BLaER1 (cell line): Measurements from ENCODE around the gene NDRG4.

ENCODE experiments used
- H3K27ac ChIP-seq: shearing (Covaris generic); formaldehyde crosslinking; 2 replicates; pipeline ENCODE4 v1.8.1; 2022
- H3K27me3 ChIP-seq: shearing (Covaris generic); formaldehyde crosslinking; 2 replicates; pipeline ENCODE4 v1.8.1; 2022
- H3K36me3 ChIP-seq: shearing (Covaris generic); formaldehyde crosslinking; 2 replicates; pipeline ENCODE4 v1.8.1; 2022
- H3K4me1 ChIP-seq: shearing (Covaris generic); formaldehyde crosslinking; 2 replicates; pipeline ENCODE4 v1.8.1; 2022
- H3K4me2 ChIP-seq: shearing (Covaris generic); formaldehyde crosslinking; 2 replicates; pipeline ENCODE4 v1.8.1; 2022
- H3K4me3 ChIP-seq: shearing (Covaris generic); formaldehyde crosslinking; 2 replicates; pipeline ENCODE4 v1.8.1; 2022
- H3K9ac ChIP-seq: shearing (Covaris generic); formaldehyde crosslinking; 2 replicates; pipeline ENCODE4 v1.8.1; 2022
- H3K9me3 ChIP-seq: shearing (Covaris generic); formaldehyde crosslinking; 2 replicates; pipeline ENCODE4 v1.8.1; 2022
- H4K20me1 ChIP-seq: shearing (Covaris generic); formaldehyde crosslinking; 2 replicates; pipeline ENCODE4 v1.8.1; 2022
- Cebpa-rat ChIP-seq: shearing (Covaris generic); IDR thresholded peaks from 2 replicates; pipeline ENCODE4 v1.8.1; 2022

Gene NDRG4

DNA sequence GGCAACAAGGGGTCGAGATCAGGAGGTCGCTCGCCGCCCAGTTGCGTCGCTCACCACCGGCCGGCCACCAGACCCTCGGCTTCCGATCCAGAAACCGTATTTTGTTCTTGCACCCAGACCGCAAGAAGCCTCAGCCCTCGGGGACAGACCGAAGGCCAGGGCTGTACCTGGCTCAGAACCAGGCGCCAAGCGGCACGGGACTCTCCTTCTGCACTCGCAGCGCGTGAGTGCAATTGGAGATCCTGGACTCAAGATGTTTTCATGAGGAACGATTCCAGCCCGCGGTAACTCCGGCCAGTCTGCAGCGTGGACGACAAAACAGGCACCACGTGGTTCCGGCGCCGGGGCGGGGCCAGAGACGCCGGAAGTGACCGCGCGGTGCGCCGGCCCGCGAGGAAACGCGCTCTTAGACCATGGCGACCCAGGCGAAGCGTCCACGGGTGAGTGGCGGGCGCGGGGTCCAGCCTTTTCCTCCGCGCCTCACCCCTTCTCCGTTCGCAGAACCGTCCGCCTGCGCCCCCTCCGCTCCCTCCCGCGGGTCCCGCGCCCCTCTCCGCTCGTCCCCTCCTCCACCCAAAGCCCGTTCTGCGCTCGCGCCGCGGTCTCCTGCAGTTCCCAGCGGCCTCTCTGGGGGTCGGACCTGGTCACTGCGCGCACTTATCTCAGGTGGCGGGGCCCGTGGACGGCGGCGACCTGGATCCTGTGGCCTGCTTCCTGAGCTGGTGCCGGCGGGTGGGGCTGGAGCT, 15.4 kb downstream of the NDRG4 start, which contains the start of gene SETD6:
SETD6 (plus strand) TSS at position 393 of the 746 bp plus-strand sequence; CDS start at position 414, 21 bp downstream.
- TF ChIP-seq Cebpa-rat = no peak
- Histone ChIP-seq H3K27me3 (no peaks in the 10 kb centered on the region), H3K27ac (peak within 1 kb of the TSS; percentile 83), H3K4me2 (peak within 1 kb of the TSS; percentile 83), H3K9ac (peak within 1 kb of the TSS; percentile 83), H4K20me1 (peaks cover 42% of the 10 kb centered on the region), H3K9me3 (no peaks in the 10 kb centered on the region), H3K4me3 (peak within 1 kb of the TSS; percentile 88), H3K36me3 (peaks cover 43% of the 10 kb centered on the region), H3K4me1 (peaks cover 28% of the 10 kb centered on the region)

GRCh38 chr16:58515871-58516767, 16.2 kb downstream of the NDRG4 start:
- Histone ChIP-seq H3K27ac (peak overlapping the region; percentile 83), H3K4me3 (peak overlapping the region; percentile 88), H3K36me3 (peaks cover 48% of the 10 kb centered on the region), H3K9ac (peak overlapping the region; percentile 83), H3K4me2 (peak overlapping the region; percentile 83), H4K20me1 (peaks cover 50% of the 10 kb centered on the region), H3K27me3 (no peaks in the 10 kb centered on the region), H3K9me3 (no peaks in the 10 kb centered on the region), H3K4me1 (peaks cover 28% of the 10 kb centered on the region)
- TF ChIP-seq Cebpa-rat = no peak

DNA sequence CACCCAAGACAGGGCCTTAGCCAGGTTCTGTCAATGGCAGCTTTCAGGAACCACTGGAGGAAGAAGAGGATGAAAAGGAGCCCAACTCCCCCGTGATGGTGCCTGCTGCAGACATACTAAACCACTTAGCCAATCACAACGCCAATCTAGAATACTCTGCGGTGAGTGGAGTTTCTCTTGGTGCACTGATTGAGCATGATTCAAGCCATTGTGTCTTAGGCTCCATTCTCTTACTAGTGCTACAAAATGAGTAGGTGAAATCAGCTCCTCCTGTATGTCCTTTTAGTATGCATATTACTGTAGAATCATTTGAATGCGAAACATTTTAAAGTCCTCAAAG, 16.8 kb downstream of the NDRG4 start:
- Histone ChIP-seq H3K36me3 (peaks cover 54% of the 10 kb centered on the region), H3K9me3 (no peaks in the 10 kb centered on the region), H3K4me3 (peak overlapping the region; percentile 88), H3K4me2 (peak overlapping the region; percentile 83), H3K9ac (peak overlapping the region; percentile 60; the same call in 1 of the 2 replicates), H4K20me1 (peaks cover 56% of the 10 kb centered on the region), H3K27ac (no peak overlapping the region), H3K27me3 (no peaks in the 10 kb centered on the region), H3K4me1 (peaks cover 26% of the 10 kb centered on the region)
- no peak for TF ChIP-seq Cebpa-rat

- peaks cover 18% of the 10 kb centered on the region for H3K4me1 ChIP-seq
- H3K36me3 ChIP-seq = peaks cover 70% of the 10 kb centered on the region
- no peak overlapping the region for H3K4me2 ChIP-seq
- TF ChIP-seq Cebpa-rat = no peak
- no peaks in the 10 kb centered on the region for H3K27me3 ChIP-seq
- peaks cover 64% of the 10 kb centered on the region for H4K20me1 ChIP-seq
- H3K9ac ChIP-seq = no peak overlapping the region
- no peak overlapping the region for H3K4me3 ChIP-seq
- H3K27ac ChIP-seq = no peak overlapping the region
- no peaks in the 10 kb centered on the region for H3K9me3 ChIP-seq
Measured at GRCh38 chr16:58518083-58518979, 18.4 kb downstream of the NDRG4 start.

DNA sequence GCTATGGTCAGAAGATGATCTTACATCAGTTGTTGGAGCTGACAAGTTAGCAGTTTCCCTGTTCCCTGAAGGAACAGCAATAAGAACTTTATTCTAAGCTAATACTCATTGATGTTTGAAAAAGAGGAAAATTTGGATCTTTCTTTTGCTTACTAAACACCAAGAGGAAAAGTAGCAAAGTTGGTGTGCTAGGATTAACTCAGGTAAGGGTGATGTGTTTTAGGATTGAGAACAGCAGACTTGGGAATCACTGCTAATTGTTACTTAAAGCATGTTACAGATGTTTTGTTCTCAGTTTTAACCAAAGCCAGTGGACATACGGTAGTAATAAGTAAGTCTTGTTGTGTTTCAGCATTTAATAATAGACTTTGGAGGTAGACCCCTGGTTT, 19.0 kb downstream of the NDRG4 start:
- Histone ChIP-seq H3K4me2 (no peak overlapping the region), H3K9ac (no peak overlapping the region), H3K4me3 (no peak overlapping the region), H4K20me1 (peaks cover 70% of the 10 kb centered on the region), H3K36me3 (peaks cover 76% of the 10 kb centered on the region), H3K27me3 (no peaks in the 10 kb centered on the region), H3K27ac (no peak overlapping the region), H3K4me1 (peaks cover 18% of the 10 kb centered on the region), H3K9me3 (no peaks in the 10 kb centered on the region)
- TF ChIP-seq Cebpa-rat = no peak

- H3K4me1 ChIP-seq = peaks cover 17% of the 10 kb centered on the region
- H3K36me3 ChIP-seq = peaks cover 83% of the 10 kb centered on the region
- no peak overlapping the region for H3K27ac ChIP-seq
- H3K4me3 ChIP-seq = no peak overlapping the region
- TF ChIP-seq Cebpa-rat = no peak
- no peaks in the 10 kb centered on the region for H3K27me3 ChIP-seq
- no peak overlapping the region for H3K4me2 ChIP-seq
- H4K20me1 ChIP-seq = peaks cover 77% of the 10 kb centered on the region
- no peak overlapping the region for H3K9ac ChIP-seq
- H3K9me3 ChIP-seq = no peaks in the 10 kb centered on the region
Measured at GRCh38 chr16:58519707-58520106, 19.8 kb downstream of the NDRG4 start.

DNA sequence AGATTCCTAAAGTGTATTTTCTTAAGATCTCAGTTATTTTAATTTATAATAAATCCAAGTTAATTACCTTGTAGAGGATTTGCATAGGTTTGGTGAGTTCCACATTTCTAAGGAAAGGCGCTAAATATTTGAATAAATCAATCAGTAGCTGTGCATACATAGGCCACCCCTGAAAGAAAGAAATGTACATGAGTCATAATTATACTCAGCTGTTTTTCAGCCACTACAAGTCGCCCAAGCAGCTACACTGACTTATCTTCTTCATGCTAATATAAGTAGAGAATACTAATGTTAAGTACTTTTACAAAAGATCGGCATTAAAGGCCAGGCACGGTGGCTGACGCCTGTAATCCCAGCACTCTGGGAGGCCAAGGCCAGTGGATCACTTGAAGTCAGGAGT, 30.2 kb downstream of the NDRG4 start:
- H3K9me3 ChIP-seq = no peaks in the 10 kb centered on the region
- no peak for TF ChIP-seq Cebpa-rat
- H3K4me1 ChIP-seq = no peaks in the 10 kb centered on the region
- no peak overlapping the region for H3K4me3 ChIP-seq
- peaks cover 87% of the 10 kb centered on the region for H4K20me1 ChIP-seq
- H3K27ac ChIP-seq = no peak overlapping the region
- peaks cover 99% of the 10 kb centered on the region for H3K36me3 ChIP-seq
- no peaks in the 10 kb centered on the region for H3K27me3 ChIP-seq
- no peak overlapping the region for H3K9ac ChIP-seq
- H3K4me2 ChIP-seq = no peak overlapping the region

DNA sequence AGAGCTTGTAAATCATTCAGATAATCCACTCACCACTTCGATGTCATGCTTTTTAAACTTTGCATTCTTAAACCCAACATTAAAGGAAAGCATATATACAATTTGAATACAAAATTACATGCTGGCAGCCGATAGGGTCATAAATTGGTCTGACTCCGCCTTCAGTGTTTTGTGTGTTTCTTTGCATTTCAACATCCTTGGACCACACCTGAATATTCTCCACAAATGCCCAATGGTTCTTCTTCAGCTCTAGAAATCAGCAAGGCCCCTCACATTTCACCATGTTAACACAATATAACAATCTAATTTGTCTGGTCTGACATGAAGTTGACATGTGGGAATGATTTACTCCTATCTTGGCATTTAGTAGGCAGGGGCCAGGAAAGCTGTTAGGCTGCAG, 32.5 kb downstream of the NDRG4 start:
- Histone ChIP-seq H3K9ac (no peak overlapping the region), H3K9me3 (no peaks in the 10 kb centered on the region), H3K27me3 (no peaks in the 10 kb centered on the region), H3K4me2 (no peak overlapping the region), H4K20me1 (peaks cover 82% of the 10 kb centered on the region), H3K27ac (no peak overlapping the region), H3K36me3 (peaks cover 99% of the 10 kb centered on the region), H3K4me3 (no peak overlapping the region), H3K4me1 (no peaks in the 10 kb centered on the region)
- no peak for TF ChIP-seq Cebpa-rat

DNA sequence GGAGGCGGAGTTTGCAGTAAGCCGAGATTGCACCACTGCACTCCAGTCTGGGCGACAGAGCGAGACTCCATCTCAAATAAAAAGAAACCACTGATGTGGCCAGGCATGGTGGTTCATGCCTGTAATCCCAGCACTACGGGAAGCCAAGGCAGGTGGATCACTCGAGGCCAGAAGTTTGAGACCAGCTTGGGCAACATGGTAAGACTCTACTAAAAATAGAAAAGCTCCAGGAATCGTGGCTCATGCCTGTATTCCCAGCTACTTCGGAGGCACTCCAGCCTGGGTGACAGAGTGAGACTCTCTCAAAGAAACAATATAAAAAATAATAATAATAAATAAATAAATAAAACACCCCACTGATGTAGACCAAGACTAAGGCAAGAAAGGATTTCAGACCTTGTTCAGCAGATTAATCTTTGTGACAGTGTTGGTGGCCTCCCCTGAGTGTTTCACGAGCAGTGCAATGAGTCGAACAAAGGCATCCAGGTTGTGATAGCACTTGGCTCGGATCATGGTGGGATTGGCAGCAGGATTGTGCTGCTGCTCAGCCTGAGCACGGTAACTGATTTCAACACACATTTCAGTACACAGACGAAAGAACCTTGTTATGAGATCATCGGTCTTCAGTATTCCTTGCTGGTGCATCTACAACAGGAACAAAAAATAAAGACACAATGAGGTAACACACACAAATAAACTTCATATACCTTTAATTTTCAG, 34.0 kb downstream of the NDRG4 start:
- Histone ChIP-seq H3K27ac (no peak overlapping the region), H3K9ac (no peak overlapping the region), H3K27me3 (no peaks in the 10 kb centered on the region), H3K4me3 (no peak overlapping the region), H3K36me3 (peaks cover 99% of the 10 kb centered on the region), H3K4me1 (no peaks in the 10 kb centered on the region), H3K4me2 (no peak overlapping the region), H4K20me1 (peaks cover 80% of the 10 kb centered on the region), H3K9me3 (no peaks in the 10 kb centered on the region)
- TF ChIP-seq Cebpa-rat = no peak
